Neuronal stem cell (in vitro differentiated cells): ENCODE results near the gene NXPE2.

ENCODE experiments used
- DNase-seq: peaks from one replicate; pipeline ENCODE4 v3.0.0-alpha.2; 2013; ENCODE audit warnings: low spot score
- H2AFZ ChIP-seq: one replicate; pipeline ENCODE4 v1.6.1; 2013; ENCODE audit warnings: mild to moderate bottlenecking, low read length, inconsistent platforms
- H2AK5ac ChIP-seq: 2 replicates; pipeline ENCODE4 v1.6.1; 2013; ENCODE audit warnings: low read depth, mild to moderate bottlenecking, inconsistent platforms, low read length, moderate library complexity, mixed read lengths
- H2BK120ac ChIP-seq: 2 replicates; pipeline ENCODE4 v1.6.1; 2013; ENCODE audit warnings: low read depth, mild to moderate bottlenecking, inconsistent platforms, low read length, moderate library complexity, mixed read lengths
- H2BK12ac ChIP-seq: one replicate; pipeline ENCODE4 v1.6.1; 2013; ENCODE audit warnings: low read length, inconsistent platforms
- H2BK15ac ChIP-seq: 2 replicates; pipeline ENCODE4 v1.6.1; 2013; ENCODE audit warnings: mild to moderate bottlenecking, low read length, inconsistent platforms, mixed read lengths
- H2BK5ac ChIP-seq: one replicate; pipeline ENCODE4 v1.6.1; 2013; ENCODE audit warnings: inconsistent platforms, mild to moderate bottlenecking, low read length, moderate library complexity
- H3K14ac ChIP-seq: one replicate; pipeline ENCODE4 v1.6.1; 2013; ENCODE audit warnings: low read length, inconsistent platforms
- H3K18ac ChIP-seq: 2 replicates; pipeline ENCODE4 v1.6.1; 2013; ENCODE audit warnings: low read length, inconsistent platforms
- H3K23ac ChIP-seq: 2 replicates; pipeline ENCODE4 v1.6.1; 2013; ENCODE audit warnings: low read depth, mild to moderate bottlenecking, mixed read lengths, low read length, inconsistent platforms; ENCODE audit not compliant: poor library complexity
- H3K27ac ChIP-seq: replicated peaks from 3 replicates; pipeline ENCODE4 v1.5.1; 2013; ENCODE audit warnings: low read length, inconsistent platforms
- H3K27me3 ChIP-seq, 3 experiments: 2 replicates each; pipeline ENCODE4 v1.6.1; 2013; ENCODE audit warnings: low read length in 3 of 3, mild to moderate bottlenecking in 2 of 3, inconsistent platforms in 1 of 3, low read depth in 1 of 3, mixed read lengths in 1 of 3, moderate library complexity in 1 of 3; ENCODE audit not compliant: control insufficient read depth in 3 of 3, insufficient read depth in 3 of 3
- H3K36me3 ChIP-seq, 2 donors: replicated peaks in 1 of 2; 2 replicates each; pipeline ENCODE4 v1.6.1; 2013; ENCODE audit warnings: low read length in 2 of 2; ENCODE audit not compliant: control insufficient read depth in 2 of 2, insufficient read depth in 2 of 2
- H3K4ac ChIP-seq: 2 replicates; pipeline ENCODE4 v1.6.1; 2013; ENCODE audit warnings: inconsistent platforms, mild to moderate bottlenecking, low read length, moderate library complexity
- H3K4me1 ChIP-seq, 2 donors: 1 replicate in 1 of 2; 2 replicates in 1 of 2; pipeline ENCODE4 v1.6.1; 2013; ENCODE audit warnings: low read length in 2 of 2, low read depth in 1 of 2; ENCODE audit not compliant: control insufficient read depth in 2 of 2, insufficient read depth in 1 of 2
- H3K4me2 ChIP-seq: one replicate; pipeline ENCODE4 v1.6.1; 2013; ENCODE audit warnings: mild to moderate bottlenecking, low read length, inconsistent platforms; ENCODE audit not compliant: insufficient read depth, poor library complexity, severe bottlenecking
- H3K4me3 ChIP-seq, 2 donors: 2 replicates each; pipeline ENCODE4 v1.5.1; 2013; ENCODE audit warnings: low read length in 2 of 2, mild to moderate bottlenecking in 2 of 2, inconsistent platforms in 1 of 2, moderate library complexity in 1 of 2
- H3K79me1 ChIP-seq: one replicate; pipeline ENCODE4 v1.6.1; 2013; ENCODE audit warnings: low read depth, mild to moderate bottlenecking, inconsistent platforms, low read length, moderate library complexity
- H3K9ac ChIP-seq: one replicate; pipeline ENCODE4 v1.6.1; 2013; ENCODE audit warnings: mild to moderate bottlenecking, low read depth, low read length, inconsistent platforms; ENCODE audit not compliant: poor library complexity
- H3K9me3 ChIP-seq, 2 donors: replicated peaks in 1 of 2; 2 replicates each; pipeline versions ENCODE3 to v1.6.1; 2013; ENCODE audit warnings: low read length in 2 of 2, mild to moderate bottlenecking in 2 of 2, inconsistent platforms in 1 of 2, low read depth in 1 of 2, mixed read lengths in 1 of 2, moderate library complexity in 1 of 2; ENCODE audit not compliant: control insufficient read depth in 2 of 2, insufficient read depth in 1 of 2
- H4K8ac ChIP-seq: one replicate; pipeline ENCODE4 v1.6.1; 2013; ENCODE audit warnings: low read depth, mild to moderate bottlenecking, inconsistent platforms, low read length, moderate library complexity
- H4K91ac ChIP-seq: one replicate; pipeline ENCODE4 v1.6.1; 2013; ENCODE audit warnings: low read length, low read depth, mild to moderate bottlenecking, inconsistent platforms; ENCODE audit not compliant: poor library complexity
- WGBS, 2 donors: extraction: QIAGEN DNeasy Blood & Tissue Kit; methylation state at CpG; one replicate each; pipeline ENCODE4 v1.1.7; 2013; ENCODE audit warnings: missing lambda C conversion rate in 2 of 2, mixed read lengths in 1 of 2; ENCODE audit not compliant: insufficient read length in 2 of 2, insufficient replicate concordance in 1 of 2; ENCODE audit errors: extremely low coverage in 2 of 2; 5-methylcytosine and 5-hydroxymethylcytosine counted together

NXPE2 gene

GRCh38 chr11:114651145-114651718 is 27.1 kb upstream of the NXPE2 start:
- Histone ChIP-seq H2BK120ac (no peak overlapping the region), H4K8ac (no peak overlapping the region), H3K27me3 (peaks cover 0 to 2% (median 0%) of the 10 kb centered on the region in 3 experiments), H2BK12ac (no peak overlapping the region), H2AFZ (no peak overlapping the region), H3K4me1 (no peaks in the 10 kb centered on the region), H3K9ac (no peak overlapping the region), H4K91ac (no peak overlapping the region), H2BK15ac (no peak overlapping the region), H3K9me3 (no peaks in the 10 kb centered on the region), H3K14ac (no peak overlapping the region), H3K4me2 (no peak overlapping the region), H3K4ac (no peak overlapping the region), H3K4me3 (peak overlapping the region in 1 of 2 donors; percentile 45), H2BK5ac (no peak overlapping the region), H2AK5ac (no peak overlapping the region), H3K27ac (no peak overlapping the region), H3K36me3 (no peaks in the 10 kb centered on the region), H3K18ac (no peak overlapping the region), H3K79me1 (no peaks in the 10 kb centered on the region), H3K23ac (no peak overlapping the region)
- no peak for DNase-seq
- no CpG with 5 or more reads among the region's 19 CpGs for WGBS, 2 donors

DNA sequence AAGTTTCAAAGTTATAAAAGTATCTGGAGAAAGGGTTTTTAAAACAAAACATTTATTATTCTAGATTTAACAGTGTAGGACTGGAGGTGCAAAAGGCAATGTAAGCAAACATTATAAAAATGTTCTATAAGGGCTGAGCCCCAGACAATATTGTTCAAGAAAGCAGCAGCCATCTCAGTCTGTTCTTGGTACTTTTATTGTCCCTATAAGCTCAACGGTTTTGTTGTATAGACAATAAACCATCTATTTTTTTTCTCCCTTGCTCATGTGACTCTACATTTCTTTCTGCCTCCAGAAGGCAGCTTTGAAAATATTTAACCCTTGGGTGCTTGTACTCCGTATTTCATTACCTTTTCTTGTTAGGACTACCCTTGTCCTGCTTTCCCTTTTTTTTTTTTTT is 25.2 kb upstream of the NXPE2 start:
- Histone ChIP-seq H3K36me3 (no peaks in the 10 kb centered on the region), H2BK120ac (no peak overlapping the region), H3K4me2 (no peak overlapping the region), H3K4me1 (no peaks in the 10 kb centered on the region), H3K79me1 (no peaks in the 10 kb centered on the region), H3K9ac (no peak overlapping the region), H3K9me3 (no peaks in the 10 kb centered on the region), H3K14ac (no peak overlapping the region), H4K91ac (no peak overlapping the region), H2AK5ac (no peak overlapping the region), H2AFZ (no peak overlapping the region), H2BK12ac (no peak overlapping the region), H3K4me3 (no peak overlapping the region), H4K8ac (no peak overlapping the region), H3K27me3 (peaks cover 0 to 2% (median 0%) of the 10 kb centered on the region in 3 experiments), H3K18ac (no peak overlapping the region), H2BK15ac (no peak overlapping the region), H3K23ac (no peak overlapping the region), H2BK5ac (no peak overlapping the region), H3K27ac (no peak overlapping the region), H3K4ac (no peak overlapping the region)
- DNase-seq, result no peak
- no CpG with 5 or more reads among the region's 2 CpGs for WGBS, 2 donors

DNA sequence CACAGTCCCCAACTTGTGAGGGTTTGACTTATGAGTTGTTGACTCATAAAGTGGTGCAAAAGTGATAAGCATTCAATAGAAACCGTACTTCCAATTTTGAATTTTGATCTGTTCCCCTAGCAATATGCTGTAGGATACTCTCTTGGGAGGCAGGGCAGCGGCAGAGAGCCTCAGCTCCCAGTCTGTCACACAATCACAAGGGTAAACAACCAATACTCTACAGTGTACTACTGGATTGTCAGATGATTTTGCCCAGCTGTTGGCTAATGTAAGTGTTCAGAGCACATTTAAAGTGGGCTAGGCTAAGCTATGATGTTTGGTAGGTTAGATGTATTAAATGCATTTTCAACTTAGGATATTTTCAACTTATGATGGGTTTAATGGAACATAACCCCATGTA is 13.7 kb upstream of the NXPE2 start:
- H3K27ac ChIP-seq, result no peak overlapping the region

DNA sequence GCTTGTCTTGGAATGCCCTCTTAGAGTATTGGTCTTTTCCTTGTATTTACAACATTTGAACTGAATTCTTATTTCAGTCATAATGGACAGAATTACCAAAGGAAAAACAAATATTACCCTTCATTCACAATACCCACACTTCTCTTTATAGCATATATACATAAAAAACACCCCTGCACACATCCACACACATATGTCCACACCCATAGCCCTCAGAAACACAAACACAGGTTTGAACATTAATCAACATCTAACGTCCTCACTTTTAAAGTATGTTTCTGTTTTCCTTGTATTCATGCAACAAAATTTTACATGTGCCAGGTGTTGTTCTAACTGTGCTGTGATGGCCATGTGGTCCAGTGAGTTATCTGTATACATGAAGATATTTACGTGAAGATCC is 11.6 kb upstream of the NXPE2 start:
- Histone ChIP-seq H3K4me1 (no peaks in the 10 kb centered on the region), H4K8ac (no peak overlapping the region), H2AK5ac (no peak overlapping the region), H3K27ac (no peak overlapping the region), H2BK12ac (no peak overlapping the region), H3K18ac (no peak overlapping the region), H3K9ac (no peak overlapping the region), H2BK5ac (no peak overlapping the region), H2AFZ (no peak overlapping the region), H3K4me3 (no peak overlapping the region), H3K79me1 (no peaks in the 10 kb centered on the region), H3K27me3 (peaks cover 0 to 2% (median 0%) of the 10 kb centered on the region in 3 experiments), H3K14ac (no peak overlapping the region), H3K9me3 (no peaks in the 10 kb centered on the region), H3K4me2 (no peak overlapping the region), H2BK15ac (no peak overlapping the region), H3K23ac (no peak overlapping the region), H3K36me3 (no peaks in the 10 kb centered on the region), H3K4ac (no peak overlapping the region), H2BK120ac (no peak overlapping the region), H4K91ac (no peak overlapping the region)
- no CpG with 5 or more reads among the region's 2 CpGs for WGBS, 2 donors
- no peak for DNase-seq

More for the DNA sequence above, 13.7 kb upstream of the NXPE2 start:
- Histone ChIP-seq H2AK5ac (no peak overlapping the region), H3K9ac (no peak overlapping the region), H3K4ac (no peak overlapping the region), H3K9me3 (no peaks in the 10 kb centered on the region), H2BK120ac (no peak overlapping the region), H2BK15ac (no peak overlapping the region), H4K8ac (no peak overlapping the region), H2BK5ac (no peak overlapping the region), H2AFZ (no peak overlapping the region), H3K27me3 (peaks cover 0 to 2% (median 0%) of the 10 kb centered on the region in 3 experiments), H3K18ac (no peak overlapping the region), H3K36me3 (no peaks in the 10 kb centered on the region), H2BK12ac (no peak overlapping the region), H3K4me2 (no peak overlapping the region), H4K91ac (no peak overlapping the region), H3K4me3 (no peak overlapping the region), H3K23ac (no peak overlapping the region), H3K4me1 (no peaks in the 10 kb centered on the region), H3K14ac (no peak overlapping the region), H3K79me1 (no peaks in the 10 kb centered on the region)
- no peak for DNase-seq
- WGBS, 2 donors, result no CpG with 5 or more reads among the region's 2 CpGs
